ENCODE results near the gene FMNL3. TPM values are rescaled to one million over a fixed set of nuclear protein-coding genes. Genes with fewer than 3 reads are reported as not detected.

FMNL3 gene
- total and polyA plus RNA-seq, 2 of the 8 experiments (the other 6 are each of a cell fraction or from before 2014, with no cell fraction given) = 8.6 to 29.0 TPM

GRCh38 chr12:49642370-49642802 lies 64.8 kb downstream of the FMNL3 start:
- POLR2A ChIA-PET (ENCODE audit: partially characterized antibody) = interaction anchor here (0.7 to 5.8 kb wide), 9 partner anchors 7 to 159 kb away, joined by 3 to 21 read pairs (median 4); partner anchors contain the start of genes FMNL3 and TMBIM6
- FAIRE-seq (no peak), DNase-seq (ENCODE audit: low read depth in 1 of 2, low spot score in 2 of 2) (no peak)
- no peak overlapping the region for H2AFZ ChIP-seq (ENCODE audit: low read length)
- H3K18ac ChIP-seq (ENCODE audit: extremely low read depth, low read length) = no peak overlapping the region
- no peak overlapping the region for H4K5ac ChIP-seq (ENCODE audit: insufficient read length, low read depth, low read length)
- H3K4me1 ChIP-seq (replicated peaks in 1 of 4; ENCODE audit: control insufficient read depth in 3 of 4, insufficient read depth in 4 of 4, low read length in 3 of 4) = peaks cover 0 to 1% (median under 1%) of the 10 kb centered on the region in 4 experiments; a peak in 5 of 7 replicates
- no peak overlapping the region for H2BK15ac ChIP-seq (ENCODE audit: low read length)
- no peak overlapping the region for H2AK5ac ChIP-seq (ENCODE audit: low read depth, low read length)
- H4K20me1 ChIP-seq (replicated peaks in 1 of 2; ENCODE audit: control insufficient read depth in 1 of 2, insufficient read depth in 2 of 2, low read length in 2 of 2) = peaks cover 0 to 9% of the 10 kb centered on the region in 2 experiments
- H3K79me2 ChIP-seq (ENCODE audit: control insufficient read depth in 1 of 2, insufficient read depth in 2 of 2, low read length in 2 of 2) = no peaks in the 10 kb centered on the region
- H3K4me2 ChIP-seq (ENCODE audit: insufficient read depth in 1 of 2, low read depth in 2 of 2, low read length in 2 of 2) = no peak overlapping the region
- peak overlapping the region; percentile 18; the same call in 1 of the 2 replicates for H2BK5ac ChIP-seq (ENCODE audit: low read depth, low read length)
- no peak overlapping the region for H4K91ac ChIP-seq (replicated peaks; ENCODE audit: insufficient read length, low read length)
- no peak overlapping the region for H2BK120ac ChIP-seq (replicated peaks; ENCODE audit: low read depth, low read length)
- no peak overlapping the region for H3K14ac ChIP-seq (ENCODE audit: insufficient read length)
- H3K27ac ChIP-seq (ENCODE audit: low read depth, low read length) = no peak overlapping the region
- no peak overlapping the region for H3K56ac ChIP-seq (replicated peaks; ENCODE audit: insufficient read length, low read depth, low read length)
- H3K23me2 ChIP-seq (ENCODE audit: low read depth, low read length) = no peaks in the 10 kb centered on the region
- H3K4me3 ChIP-seq (ENCODE audit: extremely low read depth in 1 of 4, insufficient read depth in 2 of 4, low read depth in 3 of 4, low read length in 4 of 4) = no peak overlapping the region
- 89% methylated on average over 11 of the region's 11 CpGs; no CpG with 5 or more reads in 1 of the 2 experiments for WGBS, 2 experiments (ENCODE audit: extremely low coverage in 1 of 2, insufficient coverage in 1 of 2, insufficient read length in 1 of 2, insufficient replicate concordance in 2 of 2, low coverage in 1 of 2, low lambda C conversion rate in 2 of 2, missing lambda C conversion rate in 1 of 2)
- no peaks in the 10 kb centered on the region for H3K9me3 ChIP-seq (ENCODE audit: insufficient read depth in 2 of 2, low read depth in 1 of 2, low read length in 1 of 2)
- H4K8ac ChIP-seq (ENCODE audit: extremely low read depth, insufficient read depth, low read length) = no peak overlapping the region
- no peak overlapping the region for H3K4ac ChIP-seq (replicated peaks; ENCODE audit: insufficient read length, low read depth, low read length)
- H3K36me3 ChIP-seq (ENCODE audit: control insufficient read depth in 2 of 4, insufficient read depth in 4 of 4, low read length in 3 of 4) = peaks cover 6 to 39% (median 19%) of the 10 kb centered on the region in 4 experiments; a peak in 7 of 8 replicates
- H2BK20ac ChIP-seq (ENCODE audit: low read length) = no peak overlapping the region
- H3K79me1 ChIP-seq (ENCODE audit: low read depth, low read length) = no peaks in the 10 kb centered on the region
- no peak overlapping the region for H2BK12ac ChIP-seq (ENCODE audit: low read depth, low read length)
- H3K23ac ChIP-seq (ENCODE audit: insufficient read length) = no peak overlapping the region
- no peak overlapping the region for H3K9ac ChIP-seq (replicated peaks in 1 of 4; ENCODE audit: extremely low read depth in 1 of 4, low read depth in 3 of 4, low read length in 3 of 4)
- no peaks in the 10 kb centered on the region for H3K27me3 ChIP-seq (replicated peaks in 1 of 4; ENCODE audit: control insufficient read depth in 3 of 4, extremely low read depth in 1 of 4, insufficient read depth in 3 of 4, low read length in 3 of 4)
- CTCF ChIA-PET (ENCODE audit: partially characterized antibody) = interaction anchor here (1.0 to 12.7 kb wide), 12 partner anchors 9 to 136 kb away, joined by 3 to 222 read pairs (median 14); partner anchors contain the start of genes FMNL3 and TMBIM6
- TF ChIP-seq RXRA (IDR thresholded peaks at IDR 0.05; ENCODE audit: insufficient read depth, low read depth, low read length) = no peak
- no peak for TF ChIP-seq TBP (IDR thresholded peaks at IDR 0.05; ENCODE audit: low read depth, low read length)
- no peak for TF ChIP-seq EP300 (IDR thresholded peaks at IDR 0.05; ENCODE audit: borderline replicate concordance in 1 of 2, low read depth in 2 of 2, low read length in 2 of 2)
- TF ChIP-seq SUZ12 (IDR thresholded peaks at IDR 0.05; ENCODE audit: low read length) = no peak
- TF ChIP-seq TAF1 (IDR thresholded peaks at IDR 0.05; ENCODE audit: low read depth, low read length) = no peak
- TF ChIP-seq BRCA1 (IDR thresholded peaks at IDR 0.05; ENCODE audit: low read depth, low read length) = no peak

Data from H1 (cell line).